ENCODE measurements around the gene CLDN22.

- TF ChIP-seq, protein P1, sequence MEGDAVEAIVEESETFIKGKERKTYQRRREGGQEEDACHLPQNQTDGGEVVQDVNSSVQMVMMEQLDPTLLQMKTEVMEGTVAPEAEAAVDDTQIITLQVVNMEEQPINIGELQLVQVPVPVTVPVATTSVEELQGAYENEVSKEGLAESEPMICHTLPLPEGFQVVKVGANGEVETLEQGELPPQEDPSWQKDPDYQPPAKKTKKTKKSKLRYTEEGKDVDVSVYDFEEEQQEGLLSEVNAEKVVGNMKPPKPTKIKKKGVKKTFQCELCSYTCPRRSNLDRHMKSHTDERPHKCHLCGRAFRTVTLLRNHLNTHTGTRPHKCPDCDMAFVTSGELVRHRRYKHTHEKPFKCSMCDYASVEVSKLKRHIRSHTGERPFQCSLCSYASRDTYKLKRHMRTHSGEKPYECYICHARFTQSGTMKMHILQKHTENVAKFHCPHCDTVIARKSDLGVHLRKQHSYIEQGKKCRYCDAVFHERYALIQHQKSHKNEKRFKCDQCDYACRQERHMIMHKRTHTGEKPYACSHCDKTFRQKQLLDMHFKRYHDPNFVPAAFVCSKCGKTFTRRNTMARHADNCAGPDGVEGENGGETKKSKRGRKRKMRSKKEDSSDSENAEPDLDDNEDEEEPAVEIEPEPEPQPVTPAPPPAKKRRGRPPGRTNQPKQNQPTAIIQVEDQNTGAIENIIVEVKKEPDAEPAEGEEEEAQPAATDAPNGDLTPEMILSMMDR (IDR thresholded peaks at IDR 0.05; ENCODE audit: low read length) = no peak
- TF ChIP-seq EZH2 (optimal IDR thresholded peaks at IDR 0.05; ENCODE audit: low read depth, low read length) = no peak
Measured at GRCh38 chr4:183333983-183334382, 13.9 kb upstream of the CLDN22 start.
